ENCODE data around the gene CNN3.

CNN3 gene

GRCh38 chr1:94887106-94887505, 39.8 kb downstream of the CNN3 start:
- DNase-seq: no peak

GRCh38 chr1:94886361-94886760, 40.5 kb downstream of the CNN3 start:
- DNase-seq: no peak

- DNase-seq: no peak
Measured at GRCh38 chr1:94884507-94884906, 42.4 kb downstream of the CNN3 start.

GRCh38 chr1:94884106-94884505, 42.8 kb downstream of the CNN3 start:
- no peak for DNase-seq

GRCh38 chr1:94883691-94884090, 43.2 kb downstream of the CNN3 start:
- no peak for DNase-seq

GRCh38 chr1:94878329-94878728, 48.6 kb downstream of the CNN3 start:
- no peak for DNase-seq

GRCh38 chr1:94876362-94876761, 50.5 kb downstream of the CNN3 start:
- no peak for DNase-seq

GRCh38 chr1:94875794-94876193, 51.1 kb downstream of the CNN3 start:
- DNase-seq: no peak

GRCh38 chr1:94874423-94874822, 52.5 kb downstream of the CNN3 start:
- DNase-seq: no peak

- no peak for DNase-seq
Measured at GRCh38 chr1:94873520-94874351, 53.2 kb downstream of the CNN3 start.

GRCh38 chr1:94872771-94873495, 54.0 kb downstream of the CNN3 start:
- no peak for DNase-seq

- DNase-seq: no peak
Measured at GRCh38 chr1:94871031-94871430, 55.9 kb downstream of the CNN3 start.

GRCh38 chr1:94866164-94866807, 60.6 kb downstream of the CNN3 start:
- DNase-seq: no peak

- no peak for DNase-seq
Measured at GRCh38 chr1:94865360-94865759, 61.5 kb downstream of the CNN3 start.

- no peak for DNase-seq
Measured at GRCh38 chr1:94864821-94865220, 62.1 kb downstream of the CNN3 start.

- DNase-seq: no peak
Measured at GRCh38 chr1:94863919-94864318, 63.0 kb downstream of the CNN3 start.

GRCh38 chr1:94863297-94863911, 63.5 kb downstream of the CNN3 start:
- DNase-seq: no peak

GRCh38 chr1:94862718-94863117, 64.2 kb downstream of the CNN3 start:
- DNase-seq: no peak

GRCh38 chr1:94859174-94859573, 67.7 kb downstream of the CNN3 start:
- DNase-seq: no peak

- DNase-seq: no peak
Measured at GRCh38 chr1:94858276-94858675, 68.6 kb downstream of the CNN3 start.

- no peak for DNase-seq
Measured at GRCh38 chr1:94856868-94857267, 70.0 kb downstream of the CNN3 start.

- DNase-seq: no peak
Measured at GRCh38 chr1:94856004-94856403, 70.9 kb downstream of the CNN3 start.

GRCh38 chr1:94855307-94855700, 71.6 kb downstream of the CNN3 start:
- DNase-seq: no peak
